NCI-H2227 treated with DMSO at 0.1 percent for 48 hours (cell line): ENCODE data around the gene ABCE1.

Source experiments
- DNase-seq: peaks from one replicate; lab custom pipeline; 2025; lab: John Stamatoyannopoulos, UW

ABCE1 gene

GRCh38 chr4:145097821-145098674, at the start of gene ABCE1, which contains the start of gene ANAPC10:
ABCE1 (plus strand) TSS chr4:145098311; CDS start chr4:145104413, 6,102 bp downstream.
ANAPC10 (minus strand) TSS chr4:145098196; CDS start chr4:145096099, 2,097 bp downstream.
- peak; percentile 89 for DNase-seq

GRCh38 chr4:145048817-145049216, 49.3 kb upstream of the ABCE1 start:
- no peak for DNase-seq

GRCh38 chr4:145049241-145049640, 48.9 kb upstream of the ABCE1 start:
- DNase-seq = no peak

DNA sequence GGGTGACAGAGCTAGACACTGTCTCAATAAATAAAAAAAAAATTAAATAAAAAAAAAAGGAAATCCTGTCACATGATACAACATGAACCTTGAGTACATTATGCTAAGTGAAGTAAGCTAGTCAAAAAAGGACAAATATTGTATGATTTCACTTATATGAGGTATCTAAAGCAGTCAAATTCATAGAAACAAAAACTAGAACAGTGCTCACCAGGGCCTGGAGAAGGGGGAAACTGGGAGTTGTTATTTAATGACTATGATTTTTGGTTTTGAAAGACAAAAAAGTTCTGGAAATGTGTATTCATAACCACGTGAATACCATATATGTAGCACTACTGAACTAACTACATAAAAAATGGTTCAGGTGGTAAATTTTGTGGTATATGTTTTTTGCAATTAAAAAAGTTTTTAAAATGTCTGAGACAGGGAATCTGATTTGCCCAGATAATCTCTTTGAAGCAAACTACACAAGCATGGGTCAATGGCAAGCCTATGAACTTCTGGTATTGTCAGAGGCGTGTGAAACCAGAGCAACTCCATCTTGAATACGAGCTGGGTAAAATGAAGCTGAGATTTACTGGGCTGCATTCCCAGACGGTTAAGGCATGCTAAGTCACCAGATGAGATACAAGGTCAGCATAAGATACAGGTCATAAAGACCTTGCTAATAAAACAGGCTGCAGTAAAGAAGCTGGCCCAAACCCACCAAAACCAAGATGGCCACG, 42.4 kb upstream of the ABCE1 start:
- no peak for DNase-seq

DNA sequence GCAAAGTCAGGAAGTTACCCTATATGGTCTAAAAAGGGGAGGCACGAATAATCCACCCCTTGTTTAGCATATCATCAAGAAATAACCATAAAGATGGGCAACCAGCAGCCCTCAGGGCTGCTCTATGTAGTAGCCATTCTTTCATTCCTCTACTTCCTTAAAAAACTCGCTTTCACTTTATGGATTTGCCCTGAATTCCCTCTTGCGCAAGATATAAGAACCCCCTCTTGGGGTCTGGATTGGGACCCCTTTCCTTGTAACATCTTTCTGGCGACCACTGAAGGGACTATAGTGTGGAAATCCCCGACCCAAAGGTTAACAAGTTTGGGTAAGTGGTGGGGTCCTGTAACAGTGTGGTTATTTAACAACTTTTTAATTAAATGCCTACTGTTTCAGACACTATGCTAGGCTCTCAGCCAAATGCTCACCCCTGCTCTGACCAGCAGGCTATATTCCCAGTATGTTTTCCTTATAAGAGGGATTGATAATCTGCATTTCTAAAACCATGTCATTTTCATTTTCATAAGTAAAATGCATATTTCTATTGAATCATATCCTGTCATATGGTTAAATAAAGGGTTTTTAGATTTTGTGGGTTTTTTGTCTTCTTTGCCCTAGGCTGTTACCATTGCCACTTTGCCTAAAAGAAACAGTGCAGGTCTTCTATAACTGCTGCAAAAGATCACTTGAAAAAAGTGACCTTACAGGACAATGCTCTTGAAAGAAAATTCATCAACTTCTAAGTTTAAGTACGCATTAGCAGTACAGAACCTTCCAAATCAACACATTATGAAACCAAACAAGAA, 41.6 kb upstream of the ABCE1 start:
- no peak for DNase-seq

DNA sequence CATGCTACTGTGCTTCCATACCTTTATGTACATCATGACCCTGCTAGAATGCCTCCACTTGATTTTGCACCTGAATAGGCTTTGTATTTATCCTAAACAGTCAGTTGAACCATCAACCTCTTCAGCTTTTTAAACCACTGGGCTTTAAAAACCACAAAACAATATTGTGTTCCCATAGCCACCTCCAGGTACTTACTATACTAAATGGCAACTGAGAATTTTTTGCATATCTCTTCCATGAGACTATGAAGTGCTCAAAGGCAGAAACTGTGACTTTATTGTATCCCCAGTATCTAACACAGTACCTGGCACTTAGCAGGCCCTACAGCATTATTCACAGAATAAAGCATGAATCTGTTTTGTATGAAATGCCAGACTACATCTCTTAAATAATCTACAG, 39.9 kb upstream of the ABCE1 start:
- DNase-seq = no peak

GRCh38 chr4:145061318-145061920, 36.7 kb upstream of the ABCE1 start:
- DNase-seq = peak; percentile 15

DNA sequence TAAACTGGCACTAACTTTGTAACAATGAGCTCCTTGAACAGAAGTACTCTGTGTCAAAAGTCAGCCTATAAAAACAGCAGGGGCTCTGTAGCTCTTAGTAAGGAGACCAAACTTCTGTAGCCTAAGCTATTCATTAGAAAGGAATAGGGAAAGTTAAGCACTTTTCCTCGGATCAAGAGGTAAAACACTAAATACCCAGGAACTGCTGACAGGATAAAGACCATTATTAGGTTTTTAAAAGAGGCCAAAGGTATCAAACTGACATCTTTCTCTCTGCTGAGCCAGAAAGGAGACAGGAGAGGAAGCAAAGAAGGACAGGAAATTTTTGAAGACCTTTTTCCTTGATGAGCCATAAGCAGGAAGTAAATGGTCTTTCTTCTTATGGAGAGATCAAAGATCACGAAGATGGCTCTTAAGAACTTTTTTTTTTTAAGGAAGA, 32.0 kb upstream of the ABCE1 start:
- DNase-seq = peak; percentile 26

DNA sequence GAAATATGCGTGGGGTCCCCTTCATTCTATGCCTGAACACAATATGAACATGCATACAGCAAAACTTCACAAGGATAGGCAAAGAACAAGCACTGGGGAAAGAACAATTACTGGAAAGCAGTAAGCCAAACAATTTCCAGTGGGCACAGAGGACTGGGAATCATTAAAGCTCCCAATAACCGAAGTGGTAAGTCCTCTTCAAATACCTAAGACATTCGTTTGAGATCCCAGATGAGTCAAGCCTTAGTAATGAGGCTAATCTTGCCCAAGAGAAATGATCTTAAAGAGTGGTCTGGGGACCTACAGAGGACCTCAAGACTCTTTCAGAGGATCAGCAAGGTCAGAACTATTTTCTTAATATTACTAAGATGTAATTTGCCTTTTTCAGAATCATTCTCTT, 28.8 kb upstream of the ABCE1 start:
- no peak for DNase-seq

DNA sequence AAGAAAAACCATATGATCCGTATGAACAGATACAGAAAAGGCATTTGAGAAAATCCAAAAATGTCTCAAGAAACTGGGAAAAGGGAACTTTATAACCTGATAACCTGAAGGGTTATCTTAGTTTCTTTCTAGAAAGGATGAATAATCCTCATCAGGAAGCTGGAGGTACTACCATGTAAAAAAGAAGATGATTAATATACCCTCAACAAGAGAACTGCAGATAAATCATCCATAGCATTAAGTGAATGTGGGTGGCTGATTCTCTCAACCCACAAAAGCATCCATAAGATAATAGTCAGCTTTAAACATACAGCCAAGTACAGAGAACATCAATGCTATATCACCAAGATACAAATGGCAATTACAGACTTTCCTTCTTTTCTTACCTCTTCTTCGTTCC, 26.6 kb upstream of the ABCE1 start:
- DNase-seq = no peak

DNA sequence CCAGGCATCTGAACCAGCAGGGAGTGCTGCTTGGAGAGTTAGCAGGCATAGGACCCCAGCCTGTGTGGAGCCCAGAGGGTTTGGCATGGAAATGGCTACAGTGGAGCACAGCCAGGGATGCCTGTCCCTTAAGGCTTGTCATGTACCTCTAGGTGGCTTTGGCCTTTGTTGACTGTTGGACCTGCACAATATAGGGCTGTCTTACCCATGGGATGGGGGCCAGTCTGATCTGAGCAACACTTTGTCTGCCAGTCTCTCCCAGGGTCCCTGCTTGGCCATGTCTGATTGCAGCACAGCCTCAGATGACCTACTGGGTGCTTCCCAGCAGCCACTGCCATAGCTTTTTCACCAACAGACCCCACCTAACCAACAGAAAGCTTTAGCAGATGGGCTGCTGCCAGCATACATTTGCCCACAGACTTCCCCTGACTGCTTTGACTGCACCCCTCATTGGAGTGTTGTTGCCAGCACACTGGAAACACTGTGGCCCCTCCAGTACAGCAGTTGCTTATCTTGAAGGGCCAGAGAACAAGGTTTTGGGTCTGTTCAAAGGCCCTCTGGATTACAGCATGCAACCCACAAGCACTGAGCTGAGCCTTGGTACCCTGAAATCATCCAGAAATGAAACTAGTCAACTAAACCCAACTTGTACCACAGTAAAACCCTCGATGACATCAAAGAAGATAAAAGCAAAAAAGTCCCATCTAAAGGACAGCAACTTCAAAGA, 22.2 kb upstream of the ABCE1 start:
- no peak for DNase-seq

DNA sequence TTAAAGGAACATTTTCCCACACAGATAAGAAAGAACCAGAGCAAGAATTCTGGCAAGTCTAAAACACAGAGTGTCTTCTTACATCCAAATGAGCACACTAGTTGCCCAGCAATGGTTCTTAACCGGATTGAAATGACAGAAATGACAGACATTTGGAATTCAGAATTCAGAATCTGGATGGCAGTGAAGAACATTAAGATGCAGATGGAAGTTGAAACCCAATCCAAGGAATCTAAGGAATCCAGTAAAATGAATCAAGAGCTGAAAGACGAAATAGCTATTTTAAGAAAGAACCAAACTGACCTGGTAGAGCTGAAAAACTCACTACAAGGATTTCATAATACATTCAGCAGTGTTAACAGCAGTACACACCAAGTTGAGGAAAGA, 21.6 kb upstream of the ABCE1 start:
- no peak for DNase-seq

- DNase-seq = no peak
Measured at GRCh38 chr4:145081756-145082155, 16.4 kb upstream of the ABCE1 start.

DNA sequence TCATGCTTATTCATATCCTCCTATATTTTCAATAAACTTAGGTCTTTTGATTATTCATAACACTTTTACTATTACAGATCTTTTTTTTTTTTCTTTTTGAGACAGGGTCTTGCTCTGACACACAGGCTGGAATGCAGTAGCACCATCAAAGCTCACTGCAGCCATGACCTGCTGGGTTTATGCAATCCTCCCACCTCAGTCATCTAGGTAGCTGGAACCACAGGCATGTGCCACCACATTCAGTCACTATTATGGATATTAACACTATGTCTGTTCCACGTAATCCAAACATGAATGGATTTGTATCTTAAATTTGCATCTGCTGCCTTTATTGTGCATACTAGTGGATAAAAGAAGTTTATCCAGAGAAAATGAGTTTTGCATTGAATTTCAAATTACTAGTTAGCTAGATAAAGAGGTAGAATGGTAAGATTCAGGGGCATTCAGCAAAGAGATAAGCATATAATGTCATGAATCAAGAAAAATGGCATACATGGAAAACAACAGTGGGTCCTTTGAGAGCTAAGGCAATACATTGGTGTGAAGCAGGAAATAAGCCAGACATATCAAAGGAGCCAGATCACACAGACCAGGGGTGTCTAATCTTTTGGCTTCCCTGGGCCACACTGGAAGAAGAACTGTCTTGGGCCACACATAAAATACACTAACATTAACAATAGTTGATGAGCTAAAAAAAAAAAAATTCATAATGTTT, 14.1 kb upstream of the ABCE1 start:
- no peak for DNase-seq

DNA sequence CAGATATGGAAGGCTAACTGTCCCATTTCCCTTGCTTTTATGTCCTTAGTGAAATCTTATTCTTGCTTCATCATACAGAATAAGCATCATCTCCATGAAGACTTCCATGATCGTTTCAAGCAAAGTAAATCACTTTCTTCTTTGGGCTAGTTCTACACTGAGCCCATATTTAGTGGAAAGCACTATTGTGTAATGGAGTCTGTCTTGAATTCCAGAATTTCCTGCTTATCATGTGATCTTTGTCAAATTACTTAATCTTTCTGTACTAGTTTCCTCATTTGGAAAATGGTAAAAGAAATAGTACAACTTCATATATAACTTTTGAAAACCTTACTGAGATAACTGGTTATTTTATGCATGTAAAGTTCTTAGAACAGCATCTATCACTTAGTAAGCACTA, 7.7 kb upstream of the ABCE1 start:
- DNase-seq = no peak

GRCh38 chr4:145093638-145094037, 4.5 kb upstream of the ABCE1 start:
- DNase-seq = no peak

DNA sequence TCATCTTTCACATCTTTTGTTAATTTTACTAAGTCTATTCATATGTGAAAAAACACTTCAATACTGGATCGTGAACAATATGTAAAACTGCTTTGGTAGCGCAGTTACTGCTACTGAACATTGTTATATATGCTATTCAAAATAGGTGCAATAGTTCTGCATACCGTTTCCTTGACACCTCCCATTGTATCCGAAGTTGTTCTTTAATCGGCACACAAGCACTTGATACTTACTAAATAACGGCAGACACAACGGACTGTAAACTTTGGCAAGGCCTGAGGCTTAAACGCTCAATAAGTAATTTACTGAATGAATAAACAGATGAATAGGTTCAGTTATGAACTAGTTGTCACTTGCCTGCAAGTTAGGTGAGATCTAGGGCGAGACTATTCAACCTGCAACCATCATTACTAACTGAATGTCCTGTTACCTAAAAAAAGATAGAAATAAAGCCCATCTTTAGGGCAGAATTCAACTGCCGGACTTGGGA, 735 bp upstream of the ABCE1 start:
- DNase-seq = no peak

GRCh38 chr4:145098675-145099037, 545 bp downstream of the ABCE1 start:
- peak; percentile 20 for DNase-seq

DNA sequence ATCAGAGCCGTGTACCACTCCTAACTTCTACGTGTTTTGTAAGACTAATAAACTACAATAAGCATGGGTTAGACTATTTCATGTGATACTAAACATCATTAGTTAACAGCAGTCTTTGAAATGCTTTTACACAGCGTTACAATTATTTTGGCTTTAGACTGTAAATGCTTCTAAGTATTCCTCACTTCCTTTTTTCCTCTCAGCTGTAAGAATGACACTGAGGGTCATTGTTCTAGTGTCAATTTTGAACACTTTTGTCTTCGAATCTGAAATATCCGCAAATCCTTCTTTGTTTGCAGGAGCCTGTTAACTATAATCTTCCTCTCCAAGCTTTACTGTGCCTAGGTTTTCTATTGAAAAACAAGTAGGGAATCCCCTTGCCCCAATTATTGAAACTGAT, 1.5 kb downstream of the ABCE1 start:
- DNase-seq = no peak

DNA sequence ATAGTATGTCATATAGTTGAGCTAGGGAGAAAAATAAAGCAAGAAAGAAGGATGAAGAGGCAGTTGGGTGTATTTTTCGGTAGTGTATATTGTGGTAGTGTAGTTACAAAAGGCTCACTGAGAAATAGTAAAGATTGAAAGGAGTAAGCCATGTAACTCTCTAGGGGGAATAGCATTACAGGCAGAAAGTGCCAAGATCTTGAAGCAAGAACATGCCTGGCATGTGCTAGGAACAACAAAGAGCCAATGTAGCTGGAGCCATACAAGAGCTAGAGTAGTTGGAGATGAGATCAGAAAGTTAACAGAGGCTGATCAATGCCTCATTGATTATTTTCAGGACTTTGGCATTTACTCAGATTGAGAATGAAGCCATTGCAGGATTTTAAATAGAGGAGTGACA, 3.0 kb downstream of the ABCE1 start:
- no peak for DNase-seq

GRCh38 chr4:145102619-145103018, 4.5 kb downstream of the ABCE1 start:
- DNase-seq = no peak
